Activated CD4-positive, alpha-beta T cell treated with anti-CD3 and anti-CD28 coated beads, Interleukin-2, amount 10 ng/mL, durations not matched to agents 24 days and 14 days (primary cell): ENCODE data around the gene GNB3. TPM values are rescaled to one million over a fixed set of nuclear protein-coding genes. Genes with fewer than 3 reads are reported as not detected.
"Not testable (repeated sequence)": the region's sequence is repeated elsewhere in the genome, so short reads cannot be mapped to it uniquely, and the experiment has no call there.

Source experiments
- DNase-seq: peaks from one replicate; pipeline ENCODE4 v3.0.0; 2022
- H3K27ac Mint-ChIP-seq: one replicate; pipeline ENCODE4 v1.8.0; 2022; ENCODE audit warnings: mild to moderate bottlenecking, mixed read lengths
- H3K27me3 Mint-ChIP-seq: one replicate; pipeline ENCODE4 v1.8.0; 2022; ENCODE audit warnings: mixed read lengths
- H3K36me3 Mint-ChIP-seq: one replicate; pipeline ENCODE4 v1.8.0; 2022; ENCODE audit warnings: low read depth, mild to moderate bottlenecking, mixed read lengths
- H3K4me1 Mint-ChIP-seq: one replicate; pipeline ENCODE4 v1.8.0; 2021; ENCODE audit warnings: mixed read lengths
- H3K4me3 Mint-ChIP-seq: one replicate; pipeline ENCODE4 v1.8.0; 2022; ENCODE audit warnings: mild to moderate bottlenecking, moderate library complexity, mixed read lengths
- H3K9me3 Mint-ChIP-seq: one replicate; pipeline ENCODE4 v1.8.0; 2021; ENCODE audit warnings: mixed read lengths
- intact Hi-C: fragments of 100-400 bp; cut with micrococcal nuclease; formaldehyde crosslinking; loops from one replicate; pipeline ENCODE4 v1.15.1; 2023
- total RNA-seq: library from RNA; stranded (reverse); gene quantifications from 2 replicates; pipeline ENCODE4 v1.2.3, GENCODE V29; 2022

Gene GNB3
- total RNA-seq, 1 donor from 2014 or later = 1.7 TPM

DNA sequence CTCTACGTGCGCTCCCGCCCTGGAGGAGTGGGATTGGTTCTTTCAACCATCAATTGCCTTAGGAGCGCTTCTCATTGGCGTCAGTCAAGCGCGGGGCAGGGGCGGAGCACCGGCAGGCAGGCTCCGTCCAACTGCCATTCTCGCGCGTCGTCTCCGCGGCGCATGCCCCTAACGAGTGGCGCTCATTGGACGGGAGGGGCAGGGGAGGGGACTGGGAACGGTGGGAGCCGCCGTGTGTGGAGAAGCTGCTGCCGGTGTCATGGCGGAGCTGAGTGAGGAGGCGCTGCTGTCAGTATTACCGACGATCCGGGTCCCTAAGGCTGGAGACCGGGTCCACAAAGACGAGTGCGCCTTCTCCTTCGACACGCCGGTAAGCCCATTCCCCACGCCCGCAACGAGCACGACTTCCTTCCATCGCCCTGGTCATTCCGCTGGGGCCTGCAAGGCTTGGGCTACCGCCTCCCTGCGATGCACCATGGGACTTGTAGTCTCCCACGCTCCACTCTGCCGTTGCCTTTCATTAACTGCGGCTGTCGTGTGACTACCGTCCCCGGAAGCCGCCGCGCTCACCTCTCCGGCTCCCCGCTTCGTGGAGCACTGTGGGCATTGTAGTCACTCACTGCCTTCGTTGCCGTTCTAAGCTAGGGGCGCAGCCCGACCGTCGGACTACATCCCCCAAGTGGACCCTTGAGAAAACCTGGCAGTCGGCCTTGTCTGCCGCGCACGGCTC is 11.4 kb downstream of the GNB3 start, which contains the start of gene USP5:
Gene USP5 (plus strand): TSS at position 230 of the 730 bp plus-strand sequence. CDS start 30 bp downstream, at position 260.
- intact Hi-C loops = loop anchor here (1.0 to 5.0 kb wide), 11 partner anchors 15 to 360 kb away; partner anchors contain the start of genes CHD4, COPS7A, EMG1 and ING4
- H3K36me3 Mint-ChIP-seq = peaks cover 38% of the 10 kb centered on the region

DNA sequence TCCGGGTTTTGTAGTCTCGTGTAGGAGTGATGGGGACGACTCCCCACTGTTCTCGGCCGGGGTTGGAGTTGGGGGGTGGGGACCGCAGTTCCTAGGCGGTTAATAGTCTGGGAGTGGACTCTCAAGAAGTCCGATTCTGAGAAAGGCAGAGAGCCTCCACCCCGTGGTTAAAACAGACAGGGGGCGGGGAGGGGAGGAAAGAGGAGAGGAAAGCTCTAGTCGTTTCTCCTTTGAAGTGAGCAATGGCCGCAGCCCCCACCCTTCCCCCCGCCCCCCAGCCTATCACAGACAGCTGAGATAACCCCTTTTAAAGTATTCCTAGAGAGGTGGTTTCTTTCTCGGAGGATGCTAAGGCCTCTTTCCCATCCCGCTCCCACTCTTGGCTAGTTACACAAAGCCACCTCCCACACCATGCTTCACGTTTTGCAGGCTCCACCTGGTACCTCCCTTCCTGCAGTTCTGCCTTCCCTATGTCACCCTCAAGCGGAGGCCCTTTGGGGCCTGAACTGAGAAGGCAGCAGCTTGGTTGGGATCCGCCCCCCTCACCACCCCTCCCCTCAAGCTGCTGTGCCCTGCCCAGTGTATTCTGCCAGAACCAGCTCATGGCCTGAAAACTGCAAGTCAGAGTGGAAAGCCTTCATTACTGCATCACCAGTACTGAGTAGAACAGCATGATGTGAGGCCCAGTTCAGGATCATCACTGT is 12.1 kb downstream of the GNB3 start:
- Mint-ChIP-seq H3K27ac (peak overlapping the region; percentile 97), H3K27me3 (no peaks in the 10 kb centered on the region), H3K4me3 (peak overlapping the region; percentile 89), H3K36me3 (peaks cover 39% of the 10 kb centered on the region), H3K9me3 (no peaks in the 10 kb centered on the region), H3K4me1 (peaks cover 35% of the 10 kb centered on the region)
- DNase-seq = peak; percentile 89
- intact Hi-C loops = loop anchor here (1.0 to 5.0 kb wide), 7 partner anchors 14 to 361 kb away; partner anchors contain the start of genes CHD4, ING4, MRPL51 and NCAPD2

More for the DNA sequence above, 11.4 kb downstream of the GNB3 start, which contains the start of gene USP5:
- Mint-ChIP-seq H3K4me3 (peak within 1 kb of the TSS; percentile 89), H3K27me3 (no peaks in the 10 kb centered on the region), H3K9me3 (no peaks in the 10 kb centered on the region), H3K4me1 (peaks cover 38% of the 10 kb centered on the region), H3K27ac (peak within 1 kb of the TSS; percentile 97)
- DNase-seq = peak; percentile 99

DNA sequence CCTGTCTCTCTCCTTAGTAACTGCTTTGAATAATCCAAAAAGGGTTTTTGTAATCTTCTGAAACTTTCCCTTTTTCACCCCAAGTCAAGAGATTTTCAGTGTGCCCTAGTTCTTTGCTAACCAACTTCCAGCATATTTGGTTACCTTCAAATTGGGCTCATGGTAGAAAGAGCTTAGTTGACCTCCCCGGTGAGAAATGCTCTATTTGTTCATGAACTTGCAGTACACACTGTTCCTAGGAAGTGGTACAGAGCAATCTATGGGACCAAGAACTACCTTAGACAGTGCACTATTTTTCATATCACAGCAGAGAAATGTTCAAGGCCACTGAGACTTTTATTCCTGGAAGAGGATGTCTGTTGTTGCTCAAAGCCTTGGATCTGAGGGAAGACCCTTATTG is 12.9 kb downstream of the GNB3 start:
- Mint-ChIP-seq H3K4me3 (peak overlapping the region; percentile 89), H3K36me3 (peaks cover 43% of the 10 kb centered on the region), H3K27ac (peak overlapping the region; percentile 97), H3K4me1 (peaks cover 32% of the 10 kb centered on the region), H3K9me3 (no peaks in the 10 kb centered on the region), H3K27me3 (no peaks in the 10 kb centered on the region)
- DNase-seq = no peak
- intact Hi-C loops = loop anchor here (2.0 to 5.0 kb wide), 3 partner anchors 247 to 361 kb away; partner anchors contain the start of genes CHD4, MRPL51, NCAPD2 and NOP2

DNA sequence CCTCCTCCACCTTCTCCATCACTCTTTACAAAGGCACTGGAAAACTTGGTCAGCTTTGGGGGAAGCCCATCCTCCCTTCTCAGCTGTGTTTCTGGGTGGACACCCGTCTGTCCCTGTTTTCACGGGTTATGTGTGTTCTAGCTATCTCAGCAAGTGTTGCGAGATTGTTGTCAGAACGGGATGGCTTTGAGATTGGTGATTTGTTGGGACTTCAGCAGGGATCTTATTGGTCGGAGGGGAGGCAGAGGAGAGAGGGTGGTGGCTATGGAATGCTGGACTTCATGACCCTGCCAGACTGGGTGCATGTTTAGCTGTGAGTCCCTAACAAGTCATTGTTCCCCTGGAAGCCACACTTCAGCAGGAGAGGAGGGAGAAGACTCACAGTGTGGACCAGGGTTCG is 13.3 kb downstream of the GNB3 start:
- Mint-ChIP-seq H3K4me1 (peaks cover 31% of the 10 kb centered on the region), H3K36me3 (peaks cover 45% of the 10 kb centered on the region), H3K4me3 (peak overlapping the region; percentile 89), H3K27me3 (no peaks in the 10 kb centered on the region), H3K27ac (peak overlapping the region; percentile 97), H3K9me3 (no peaks in the 10 kb centered on the region)
- intact Hi-C loops = loop anchor here (5.0 kb wide), 2 partner anchors 287 to 362 kb away; partner anchors contain the start of genes MRPL51, NCAPD2 and NOP2
- no peak for DNase-seq

DNA sequence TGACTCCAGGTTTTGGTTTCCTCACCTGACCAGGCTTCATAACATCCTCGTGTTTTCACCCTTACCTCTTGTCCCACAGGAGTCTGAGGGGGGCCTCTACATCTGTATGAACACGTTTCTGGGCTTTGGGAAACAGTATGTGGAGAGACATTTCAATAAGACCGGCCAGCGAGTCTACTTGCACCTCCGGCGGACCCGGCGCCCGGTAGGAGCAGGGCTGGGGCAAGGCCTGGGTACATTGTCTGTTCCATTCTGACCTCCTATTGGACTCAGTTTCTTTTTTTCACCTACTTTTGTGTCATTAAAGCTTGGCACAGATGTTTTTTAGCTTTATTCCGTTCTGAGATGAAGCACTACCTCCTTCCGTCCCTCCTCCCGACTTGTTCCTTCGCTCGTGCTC is 14.6 kb downstream of the GNB3 start:
- DNase-seq = no peak
- intact Hi-C loops = no loop called here
- Mint-ChIP-seq H3K9me3 (no peaks in the 10 kb centered on the region), H3K27me3 (no peaks in the 10 kb centered on the region), H3K4me3 (no peak overlapping the region), H3K27ac (no peak overlapping the region), H3K36me3 (peaks cover 49% of the 10 kb centered on the region), H3K4me1 (peaks cover 18% of the 10 kb centered on the region)

DNA sequence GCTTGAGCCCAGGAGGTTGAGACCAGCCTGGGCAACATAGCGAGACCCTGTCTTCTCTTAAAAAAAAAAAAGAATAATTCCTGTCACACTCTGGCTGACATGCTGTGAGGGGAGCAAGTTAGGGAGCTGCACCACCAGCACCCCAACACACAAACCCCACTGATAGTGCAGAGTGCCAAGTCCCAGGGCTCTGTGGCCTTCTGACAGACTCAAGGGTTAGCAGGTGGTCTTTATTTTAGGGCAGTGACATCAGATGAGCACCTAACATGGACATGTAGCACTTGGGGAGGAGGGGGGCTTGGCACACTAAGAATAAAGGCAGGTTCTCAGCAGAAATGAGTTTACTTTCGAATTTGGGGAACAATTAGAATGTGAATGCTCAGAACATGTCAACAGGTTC is 18.1 kb downstream of the GNB3 start:
- H3K9me3 Mint-ChIP-seq = no peaks in the 10 kb centered on the region
- H3K4me3 Mint-ChIP-seq = no peak overlapping the region
- H3K27ac Mint-ChIP-seq = no peak overlapping the region
- H3K4me1 Mint-ChIP-seq = peaks cover 4% of the 10 kb centered on the region
- intact Hi-C loops = no loop called here
- H3K27me3 Mint-ChIP-seq = no peaks in the 10 kb centered on the region
- H3K36me3 Mint-ChIP-seq = peaks cover 68% of the 10 kb centered on the region
- no peak for DNase-seq

DNA sequence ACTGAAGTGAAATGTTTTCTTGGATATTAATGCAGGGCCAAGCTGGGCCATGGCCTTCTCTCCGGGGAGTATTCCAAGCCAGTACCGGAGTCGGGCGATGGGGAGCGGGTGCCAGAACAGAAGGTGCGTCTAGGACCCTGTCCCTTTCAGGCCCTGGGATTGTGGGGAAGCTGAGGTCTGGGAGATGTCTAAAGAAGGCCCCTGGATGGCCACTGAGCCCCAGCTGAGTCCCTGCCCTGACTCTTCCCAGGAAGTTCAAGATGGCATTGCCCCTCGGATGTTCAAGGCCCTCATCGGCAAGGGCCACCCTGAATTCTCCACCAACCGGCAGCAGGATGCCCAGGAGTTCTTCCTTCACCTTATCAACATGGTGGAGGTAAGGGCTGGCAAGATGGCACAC is 19.4 kb downstream of the GNB3 start:
- no peak for DNase-seq

DNA sequence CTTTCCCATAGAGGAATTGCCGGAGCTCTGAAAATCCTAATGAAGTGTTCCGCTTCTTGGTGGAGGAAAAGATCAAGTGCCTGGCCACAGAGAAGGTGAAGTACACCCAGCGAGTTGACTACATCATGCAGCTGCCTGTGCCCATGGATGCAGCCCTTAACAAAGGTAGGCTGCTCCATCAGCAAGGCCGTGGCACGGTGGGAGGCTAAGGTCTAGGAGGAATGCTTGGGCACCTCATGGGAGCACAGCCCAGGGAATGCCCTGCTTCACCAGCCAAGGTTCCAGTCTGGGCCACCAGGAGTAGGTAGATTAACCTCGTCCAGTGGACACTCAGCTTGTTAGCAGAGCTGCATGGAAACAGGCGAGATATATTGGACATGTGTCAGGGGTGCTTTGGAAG is 20.2 kb downstream of the GNB3 start:
- peaks cover 73% of the 10 kb centered on the region for H3K36me3 Mint-ChIP-seq
- no peaks in the 10 kb centered on the region for H3K27me3 Mint-ChIP-seq

More for the DNA sequence above, 19.4 kb downstream of the GNB3 start:
- Mint-ChIP-seq H3K27ac (no peak overlapping the region), H3K36me3 (peaks cover 72% of the 10 kb centered on the region), H3K4me1 (no peaks in the 10 kb centered on the region), H3K9me3 (no peaks in the 10 kb centered on the region), H3K4me3 (no peak overlapping the region), H3K27me3 (no peaks in the 10 kb centered on the region)
- intact Hi-C loops = no loop called here

DNA sequence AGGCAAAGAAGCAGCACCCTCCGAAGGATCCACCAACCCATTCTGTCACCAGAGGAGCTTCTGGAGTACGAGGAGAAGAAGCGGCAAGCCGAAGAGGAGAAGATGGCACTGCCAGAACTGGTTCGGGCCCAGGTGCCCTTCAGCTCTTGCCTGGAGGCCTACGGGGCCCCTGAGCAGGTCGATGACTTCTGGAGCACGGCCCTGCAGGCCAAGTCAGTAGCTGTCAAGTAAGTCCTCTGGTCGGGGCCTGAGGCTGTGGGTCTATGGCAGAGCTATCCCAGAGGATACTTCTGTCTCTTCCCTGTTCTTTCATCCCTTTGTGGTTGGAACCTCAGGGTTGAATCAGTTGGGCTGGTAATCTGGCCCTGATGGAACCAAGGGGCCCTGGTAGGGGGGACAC is 20.7 kb downstream of the GNB3 start:
- Mint-ChIP-seq H3K27me3 (no peaks in the 10 kb centered on the region), H3K4me1 (peaks cover 4% of the 10 kb centered on the region), H3K4me3 (no peak overlapping the region), H3K27ac (no peak overlapping the region), H3K36me3 (peaks cover 73% of the 10 kb centered on the region), H3K9me3 (no peaks in the 10 kb centered on the region)
- intact Hi-C loops = no loop called here
- no peak for DNase-seq

More for the DNA sequence above, 20.2 kb downstream of the GNB3 start:
- no peaks in the 10 kb centered on the region for H3K9me3 Mint-ChIP-seq
- intact Hi-C loops = no loop called here
- H3K4me1 Mint-ChIP-seq = peaks cover 3% of the 10 kb centered on the region
- H3K4me3 Mint-ChIP-seq = no peak overlapping the region
- no peak overlapping the region for H3K27ac Mint-ChIP-seq
- no peak for DNase-seq

DNA sequence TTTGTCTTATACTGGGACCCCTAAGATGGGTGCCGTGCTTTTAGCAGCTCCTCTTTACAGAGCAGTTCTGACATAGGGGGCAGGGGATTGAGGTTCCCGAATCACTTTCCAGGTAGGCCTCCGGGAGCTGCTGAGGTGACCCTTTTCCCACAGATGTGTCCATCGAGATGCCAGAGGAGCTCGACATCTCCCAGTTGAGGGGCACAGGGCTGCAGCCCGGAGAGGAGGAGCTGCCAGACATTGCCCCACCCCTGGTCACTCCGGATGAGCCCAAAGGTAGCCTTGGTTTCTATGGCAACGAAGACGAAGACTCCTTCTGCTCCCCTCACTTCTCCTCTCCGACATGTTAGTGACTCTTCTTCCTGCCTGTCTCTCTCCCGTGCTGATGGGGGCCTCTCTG is 22.3 kb downstream of the GNB3 start:
- intact Hi-C loops = no loop called here
- Mint-ChIP-seq H3K27ac (no peak overlapping the region), H3K4me3 (no peak overlapping the region), H3K27me3 (no peaks in the 10 kb centered on the region), H3K9me3 (no peaks in the 10 kb centered on the region), H3K4me1 (peaks cover 11% of the 10 kb centered on the region), H3K36me3 (peaks cover 65% of the 10 kb centered on the region)
- DNase-seq = no peak

DNA sequence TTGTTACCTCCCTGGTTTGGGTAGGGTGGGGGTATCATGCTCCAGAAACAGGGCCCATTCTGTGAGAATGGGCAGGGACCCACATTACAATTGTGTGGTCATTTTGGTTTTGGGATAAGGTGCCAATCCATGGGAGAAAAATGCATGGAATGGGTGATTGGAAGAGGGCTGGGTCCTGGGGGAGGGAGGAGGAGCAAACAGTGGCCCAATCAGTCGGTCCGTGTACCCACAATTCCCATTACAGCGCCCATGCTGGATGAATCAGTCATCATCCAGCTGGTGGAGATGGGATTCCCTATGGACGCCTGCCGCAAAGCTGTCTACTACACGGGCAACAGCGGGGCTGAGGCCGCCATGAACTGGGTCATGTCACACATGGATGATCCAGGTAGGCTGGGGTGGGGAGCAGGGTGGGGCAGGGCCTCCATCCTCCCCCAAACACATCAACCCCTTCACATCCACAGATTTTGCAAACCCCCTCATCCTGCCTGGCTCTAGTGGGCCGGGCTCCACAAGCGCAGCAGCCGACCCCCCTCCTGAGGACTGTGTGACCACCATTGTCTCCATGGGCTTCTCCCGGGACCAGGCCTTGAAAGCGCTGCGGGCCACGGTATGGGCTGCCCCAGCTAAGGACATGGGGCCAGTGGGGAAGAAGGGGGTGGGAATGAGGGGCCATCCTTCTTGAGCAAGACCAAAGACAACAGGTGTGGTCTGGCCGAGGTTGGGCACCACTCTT is 23.0 kb downstream of the GNB3 start:
- intact Hi-C loops = no loop called here
- Mint-ChIP-seq H3K4me3 (no peak overlapping the region), H3K36me3 (peaks cover 69% of the 10 kb centered on the region), H3K27ac (no peak overlapping the region), H3K27me3 (no peaks in the 10 kb centered on the region), H3K9me3 (no peaks in the 10 kb centered on the region), H3K4me1 (peaks cover 15% of the 10 kb centered on the region)
- DNase-seq = no peak

DNA sequence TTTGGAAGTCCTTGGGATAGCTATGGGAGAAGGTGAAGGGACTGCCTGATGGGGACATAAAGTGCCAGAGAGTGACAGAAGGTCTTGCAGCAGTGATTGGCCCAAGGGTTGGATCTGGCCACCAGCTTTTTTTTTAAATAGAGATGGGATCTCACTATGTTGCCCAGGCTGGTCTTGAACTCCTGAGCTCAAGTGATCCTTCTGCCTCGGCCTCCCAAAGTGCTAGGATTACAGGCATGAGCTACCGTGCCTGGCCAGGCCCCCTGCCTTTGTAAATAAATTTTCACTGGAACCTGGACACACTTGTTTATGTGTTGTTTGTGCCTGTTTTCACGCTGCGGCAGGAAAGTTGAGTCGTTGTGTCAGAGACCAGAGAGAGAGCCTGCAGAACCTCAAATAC is 24.6 kb downstream of the GNB3 start:
- Mint-ChIP-seq H3K4me1 (peaks cover 30% of the 10 kb centered on the region), H3K36me3 (peaks cover 70% of the 10 kb centered on the region)
- H3K9me3 Mint-ChIP-seq, H3K4me3 Mint-ChIP-seq, intact Hi-C loops, H3K27ac Mint-ChIP-seq, DNase-seq, H3K27me3 Mint-ChIP-seq: not testable (repeated sequence)

DNA sequence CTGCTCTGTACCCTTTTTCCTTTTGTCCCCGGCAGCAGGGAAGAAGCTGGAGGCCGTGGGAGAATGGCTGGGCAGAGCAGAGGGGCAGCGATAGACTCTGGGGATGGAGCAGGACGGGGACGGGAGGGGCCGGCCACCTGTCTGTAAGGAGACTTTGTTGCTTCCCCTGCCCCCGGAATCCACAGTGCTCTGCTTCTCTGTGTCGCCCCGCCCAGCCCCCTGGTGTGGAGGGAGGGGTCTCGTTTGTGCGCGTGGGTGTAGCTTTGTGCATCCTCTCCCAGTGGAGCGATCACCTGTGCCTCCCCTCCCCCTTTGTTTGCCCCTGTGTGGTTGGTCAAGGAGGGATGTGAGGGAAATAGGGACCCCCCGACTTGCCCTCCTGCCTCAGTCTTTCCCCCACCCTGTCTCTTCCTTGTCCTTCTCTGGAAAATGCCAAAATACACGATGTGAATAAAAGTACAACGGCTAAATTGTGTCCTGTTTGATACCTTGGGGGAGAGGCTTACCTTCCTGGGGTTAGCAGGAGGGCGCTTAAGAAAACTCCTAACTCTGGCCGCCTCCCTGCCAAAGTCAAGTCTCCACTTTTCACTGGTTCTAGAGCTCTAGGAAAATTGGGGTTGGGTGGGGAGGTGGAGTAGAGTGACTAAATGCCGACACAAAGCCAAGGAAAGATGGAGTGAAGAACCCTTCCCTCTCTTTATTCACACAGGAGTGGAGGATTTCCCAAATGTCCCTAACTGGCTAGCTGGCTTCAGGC is 25.6 kb downstream of the GNB3 start:
- no peaks in the 10 kb centered on the region for H3K27me3 Mint-ChIP-seq
- H3K27ac Mint-ChIP-seq = peak overlapping the region; percentile 29
- intact Hi-C loops = no loop called here
- H3K36me3 Mint-ChIP-seq = peaks cover 71% of the 10 kb centered on the region
- H3K9me3 Mint-ChIP-seq = no peaks in the 10 kb centered on the region
- peaks cover 41% of the 10 kb centered on the region for H3K4me1 Mint-ChIP-seq
- peak overlapping the region; percentile 89 for H3K4me3 Mint-ChIP-seq
- DNase-seq = no peak
